SK-N-MC (cell line): ENCODE results near the gene SIDT1.

Experiments
- EZH2 ChIP-seq: fragments of 200-600 bp; sonication (generic); IDR thresholded peaks from one replicate; pipeline ENCODE4 v1.6.1; 2017; ENCODE audit warnings: antibody characterized with exemption
- POLR2AphosphoS5 ChIP-seq: IDR thresholded peaks from 2 replicates; pipeline ENCODE4 v1.6.1; 2012; ENCODE audit warnings: mild to moderate bottlenecking, low read depth, low read length, borderline replicate concordance

DNA sequence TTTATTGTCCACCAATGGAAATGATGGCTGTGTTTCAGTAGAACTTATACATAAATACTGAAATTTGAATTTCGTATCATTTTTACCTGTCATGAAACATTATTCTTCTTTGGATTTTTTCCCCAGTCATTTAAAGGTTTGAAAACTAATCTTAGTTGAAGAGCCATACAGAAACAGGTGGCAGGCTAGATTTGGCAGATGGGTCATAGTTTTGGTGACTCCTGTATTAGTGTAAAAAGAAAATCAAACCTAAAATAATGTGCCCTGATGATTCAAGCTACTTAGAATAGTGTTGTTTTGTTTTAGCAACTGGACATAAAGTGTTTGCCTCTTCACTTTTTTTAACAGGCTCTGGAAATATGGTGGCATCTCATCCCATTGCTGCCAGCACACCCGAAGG is 68.9 kb downstream of the SIDT1 start:
- no peak for TF ChIP-seq POLR2AphosphoS5
- TF ChIP-seq EZH2 = no peak
